Hepatocyte (in vitro differentiated cells): ENCODE results near the gene HOXD3. TPM values are rescaled to one million over a fixed set of nuclear protein-coding genes. Genes with fewer than 3 reads are reported as not detected.
A peak's percentile ranks its signal among the peaks of the same experiment; 100 is the strongest.

Source experiments
- DNase-seq: peaks from one replicate; pipeline ENCODE4 v3.0.0-alpha.2; 2016; ENCODE audit warnings: low spot score
- H2AFZ ChIP-seq: fragments of 200-600 bp; sonication (generic); 2 replicates; pipeline ENCODE4 v1.6.0; 2016; ENCODE audit warnings: antibody characterized with exemption, mild to moderate bottlenecking
- H3K27ac ChIP-seq: fragments of 200-600 bp; sonication (generic); 2 replicates; pipeline ENCODE4 v1.5.1; 2016; ENCODE audit warnings: mild to moderate bottlenecking
- H3K27me3 ChIP-seq: fragments of 200-600 bp; sonication (generic); 2 replicates; pipeline ENCODE4 v1.6.1; 2016
- H3K36me3 ChIP-seq: fragments of 200-600 bp; sonication (generic); replicated peaks from 2 replicates; pipeline ENCODE4 v1.5.1; 2016; ENCODE audit warnings: low read depth; ENCODE audit not compliant: insufficient read depth
- H3K4me1 ChIP-seq: fragments of 200-600 bp; sonication (generic); 2 replicates; pipeline ENCODE4 v1.5.1; 2016; ENCODE audit warnings: mild to moderate bottlenecking, moderate library complexity; ENCODE audit not compliant: insufficient read depth
- H3K4me2 ChIP-seq: fragments of 200-600 bp; sonication (generic); 2 replicates; pipeline ENCODE4 v1.6.0; 2016
- H3K4me3 ChIP-seq: fragments of 200-600 bp; sonication (generic); 2 replicates; pipeline ENCODE4 v1.5.1; 2016; ENCODE audit warnings: mild to moderate bottlenecking
- H3K79me2 ChIP-seq: fragments of 200-600 bp; sonication (generic); 2 replicates; pipeline ENCODE4 v1.6.0; 2017; ENCODE audit warnings: mild to moderate bottlenecking
- H3K9me2 ChIP-seq: fragments of 200-600 bp; sonication (generic); replicated peaks from 2 replicates; pipeline ENCODE4 v1.6.0; 2017; ENCODE audit warnings: mild to moderate bottlenecking; ENCODE audit not compliant: insufficient read depth
- H3K9me3 ChIP-seq: fragments of 200-600 bp; sonication (generic); 2 replicates; pipeline ENCODE4 v1.5.1; 2016; ENCODE audit warnings: low read depth, mild to moderate bottlenecking
- H4K20me1 ChIP-seq: fragments of 200-600 bp; sonication (generic); 2 replicates; pipeline ENCODE4 v1.6.0; 2016; ENCODE audit warnings: mild to moderate bottlenecking; ENCODE audit not compliant: insufficient read depth, poor library complexity, severe bottlenecking
- CTCF ChIP-seq: fragments of 200-600 bp; sonication (generic); IDR thresholded peaks from 2 replicates; pipeline ENCODE4 v1.5.1; 2016; ENCODE audit warnings: antibody characterized with exemption, mild to moderate bottlenecking; ENCODE audit not compliant: poor library complexity
- EZH2 ChIP-seq: fragments of 200-600 bp; sonication (generic); IDR thresholded peaks from 2 replicates; pipeline ENCODE4 v1.6.1; 2016; ENCODE audit warnings: antibody characterized with exemption, mild to moderate bottlenecking, borderline replicate concordance
- EZH2phosphoT487 ChIP-seq: fragments of 200-600 bp; sonication (generic); IDR thresholded peaks from one replicate; pipeline ENCODE4 v1.6.1; 2018; ENCODE audit warnings: antibody characterized with exemption, mild to moderate bottlenecking, low read depth, moderate library complexity; ENCODE audit not compliant: unreplicated experiment, severe bottlenecking
- WGBS: methylation state at CpG from one replicate; pipeline ENCODE4 v1.1.6; 2016; ENCODE audit warnings: low lambda C conversion rate; ENCODE audit errors: missing lambda C conversion rate; 5-methylcytosine and 5-hydroxymethylcytosine counted together
- polyA plus RNA-seq: library from polyadenylated mRNA; unstranded; fragments of >200 nt; fragmentation: Nextera tagmentation; extraction: Ambion mirVana; gene quantifications from 2 replicates; pipeline ENCODE4 v1.2.1, GENCODE V29; 2016
- total RNA-seq: library from RNA; depleted of rRNA; stranded (reverse); fragments of >200 nt; gene quantifications from 2 replicates; pipeline ENCODE4 v1.2.3, GENCODE V29; 2014

Gene HOXD3
- total and polyA plus RNA-seq, 2 experiments from 2014 or later, result 0.13 TPM; not detected in 1

DNA sequence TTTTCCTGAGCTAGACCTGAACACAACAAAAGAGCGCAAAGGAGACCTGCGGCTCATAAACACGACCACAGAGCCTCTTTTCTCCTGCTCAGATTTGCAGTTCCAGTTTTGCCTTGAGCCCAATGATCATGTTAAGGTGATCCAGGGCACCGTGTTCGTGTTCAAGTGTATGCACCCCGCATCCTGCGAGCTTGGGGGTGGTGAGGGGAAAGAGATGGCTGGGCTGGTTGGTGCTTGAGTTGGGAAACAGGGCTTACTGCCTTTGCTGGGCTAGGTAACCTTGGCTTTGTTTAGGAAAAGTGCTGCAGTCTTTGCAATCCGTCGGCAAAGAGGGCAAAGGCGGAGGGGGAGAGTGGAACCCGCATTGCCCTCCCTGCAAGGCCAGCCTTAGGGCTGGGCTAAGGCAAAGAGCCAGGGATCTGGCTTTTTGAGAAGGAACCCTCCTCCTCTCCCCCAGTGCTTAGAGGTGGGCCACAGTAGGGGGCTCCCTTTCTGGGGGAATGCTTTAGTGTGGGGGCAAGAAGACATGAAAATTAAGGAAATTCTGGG is 39.2 kb upstream of the HOXD3 start:
- Histone ChIP-seq H3K36me3 (no peaks in the 10 kb centered on the region), H3K4me3 (no peak overlapping the region), H4K20me1 (peaks cover 75% of the 10 kb centered on the region), H3K4me2 (no peak overlapping the region), H3K9me2 (no peaks in the 10 kb centered on the region), H3K27ac (no peak overlapping the region), H3K79me2 (peaks cover 42% of the 10 kb centered on the region), H3K4me1 (peaks cover 7% of the 10 kb centered on the region), H2AFZ (no peak overlapping the region), H3K9me3 (peaks cover 3% of the 10 kb centered on the region), H3K27me3 (peaks cover 99% of the 10 kb centered on the region)
- 53% methylated on average over 11 of the region's 11 CpGs for WGBS
- no peak for TF ChIP-seq EZH2phosphoT487
- no peak for TF ChIP-seq EZH2
- TF ChIP-seq CTCF, result no peak
- no peak for DNase-seq

DNA sequence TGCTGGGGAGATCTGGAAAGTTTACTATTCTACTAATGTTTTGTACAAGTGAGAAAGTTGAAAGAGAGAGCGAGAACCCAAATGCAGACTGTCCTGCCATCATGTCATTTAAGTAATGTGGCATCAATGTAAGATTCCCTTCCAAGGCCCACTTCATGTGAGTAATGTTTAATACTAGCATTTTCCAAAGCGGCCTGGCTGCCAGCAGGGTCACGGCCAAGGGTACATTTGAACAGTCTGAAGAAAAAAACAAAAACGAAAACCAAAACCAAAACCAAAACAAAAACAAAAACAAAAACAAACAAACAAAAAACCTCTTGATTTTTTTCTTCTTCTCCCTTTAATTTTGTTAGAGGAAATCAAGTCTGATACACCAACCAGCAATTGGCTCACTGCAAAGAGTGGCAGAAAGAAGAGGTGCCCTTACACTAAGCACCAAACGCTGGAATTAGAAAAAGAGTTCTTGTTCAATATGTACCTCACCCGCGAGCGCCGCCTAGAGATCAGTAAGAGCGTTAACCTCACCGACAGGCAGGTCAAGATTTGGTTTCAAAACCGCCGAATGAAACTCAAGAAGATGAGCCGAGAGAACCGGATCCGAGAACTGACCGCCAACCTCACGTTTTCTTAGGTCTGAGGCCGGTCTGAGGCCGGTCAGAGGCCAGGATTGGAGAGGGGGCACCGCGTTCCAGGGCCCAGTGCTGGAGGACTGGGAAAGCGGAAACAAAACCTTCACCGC is 38.3 kb upstream of the HOXD3 start:
- Histone ChIP-seq H3K4me1 (peaks cover 13% of the 10 kb centered on the region), H3K79me2 (peaks cover 33% of the 10 kb centered on the region), H3K27me3 (peaks cover 99% of the 10 kb centered on the region), H3K27ac (no peak overlapping the region), H4K20me1 (peaks cover 66% of the 10 kb centered on the region), H3K36me3 (no peaks in the 10 kb centered on the region), H3K4me2 (no peak overlapping the region), H3K4me3 (no peak overlapping the region), H3K9me3 (no peaks in the 10 kb centered on the region), H2AFZ (no peak overlapping the region), H3K9me2 (no peaks in the 10 kb centered on the region)
- DNase-seq, result no peak
- TF ChIP-seq EZH2 (no peak), CTCF (peak; percentile 37)
- 39% methylated on average over 24 of the region's 24 CpGs for WGBS

GRCh38 chr2:176120364-176121189 is 36.5 kb upstream of the HOXD3 start:
- no peaks in the 10 kb centered on the region for H3K9me2 ChIP-seq
- TF ChIP-seq EZH2phosphoT487, result peak; percentile 15
- no peak for TF ChIP-seq CTCF
- TF ChIP-seq EZH2, result no peak
- H3K4me2 ChIP-seq, result no peak overlapping the region
- no peak overlapping the region for H2AFZ ChIP-seq
- 55% methylated on average over 13 of the region's 13 CpGs for WGBS
- no peak overlapping the region for H3K27ac ChIP-seq
- peaks cover 48% of the 10 kb centered on the region for H4K20me1 ChIP-seq
- H3K4me1 ChIP-seq, result peaks cover 13% of the 10 kb centered on the region
- DNase-seq, result no peak
- peaks cover 15% of the 10 kb centered on the region for H3K79me2 ChIP-seq
- no peaks in the 10 kb centered on the region for H3K9me3 ChIP-seq
- peaks cover 99% of the 10 kb centered on the region for H3K27me3 ChIP-seq
- no peaks in the 10 kb centered on the region for H3K36me3 ChIP-seq
- H3K4me3 ChIP-seq, result no peak overlapping the region
